ENCODE results near the gene NRCAM. TPM values are rescaled to one million over a fixed set of nuclear protein-coding genes. Genes with fewer than 3 reads are reported as not detected.
A peak's percentile ranks its signal among the peaks of the same experiment; 100 is the strongest.

NRCAM gene
- total RNA-seq, 4 donors from 2014 or later, result 0.85 to 4.1 (median 2.6) TPM

GRCh38 chr7:108417144-108417543, 39.1 kb downstream of the NRCAM start:
- no peak for DNase-seq
- TF ChIP-seq POLR2A (IDR thresholded peaks at IDR 0.05) (no peak), CTCF (IDR thresholded peaks at IDR 0.05) (no peak)
- Histone ChIP-seq H3K4me1 (peaks cover 0 to 6% (median 0%) of the 10 kb centered on the region in 4 donors), H3K36me3 (no peaks in the 10 kb centered on the region), H3K27me3 (no peaks in the 10 kb centered on the region), H3K27ac (no peak overlapping the region), H3K9me3 (no peaks in the 10 kb centered on the region), H3K4me3 (no peak overlapping the region)

DNA sequence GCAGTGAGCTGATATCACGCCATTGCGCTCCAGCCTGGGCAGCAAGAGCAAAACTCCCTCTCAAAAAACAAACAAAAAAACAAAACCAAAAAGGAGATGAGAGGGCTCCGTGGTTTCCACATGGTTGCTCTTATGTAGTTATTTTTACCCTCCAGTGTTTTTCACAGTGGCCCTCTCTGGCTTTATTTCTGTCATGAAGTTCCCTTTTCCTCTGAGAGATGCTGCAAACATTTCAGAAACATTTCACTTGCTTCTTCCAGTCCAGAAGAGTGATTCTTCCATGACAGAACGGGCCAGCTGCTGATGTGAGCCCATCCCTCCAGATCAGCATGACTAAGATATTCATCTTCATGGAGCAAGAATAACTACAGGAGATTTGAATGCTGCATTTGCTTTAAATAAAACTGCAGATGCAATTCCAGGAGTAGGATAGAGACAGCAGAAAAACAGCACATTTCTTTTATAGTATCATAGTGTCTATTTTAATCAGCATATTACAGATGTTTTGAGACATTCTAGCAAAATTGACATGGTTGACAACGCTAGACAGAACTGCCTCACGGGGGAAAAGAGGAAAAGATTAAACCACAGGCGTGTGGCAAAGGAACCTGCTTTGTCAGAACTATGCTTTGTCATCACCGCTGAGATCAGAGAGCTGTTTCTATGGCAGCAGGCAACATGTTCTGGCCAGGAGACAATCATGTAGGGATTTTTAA, 40.3 kb downstream of the NRCAM start:
- peak in 2 of 3 donors; percentile 40 to 48 for DNase-seq
- TF ChIP-seq CTCF (IDR thresholded peaks at IDR 0.05) (no peak), POLR2A (IDR thresholded peaks at IDR 0.05) (no peak)
- H3K9me3 ChIP-seq, result no peaks in the 10 kb centered on the region
- H3K27ac ChIP-seq, result peak overlapping the region in 1 of 4 donors; percentile 49
- no peaks in the 10 kb centered on the region for H3K36me3 ChIP-seq
- H3K27me3 ChIP-seq, result no peaks in the 10 kb centered on the region
- H3K4me1 ChIP-seq, result peaks cover 0 to 6% (median 0%) of the 10 kb centered on the region in 4 donors
- H3K4me3 ChIP-seq, result no peak overlapping the region

DNA sequence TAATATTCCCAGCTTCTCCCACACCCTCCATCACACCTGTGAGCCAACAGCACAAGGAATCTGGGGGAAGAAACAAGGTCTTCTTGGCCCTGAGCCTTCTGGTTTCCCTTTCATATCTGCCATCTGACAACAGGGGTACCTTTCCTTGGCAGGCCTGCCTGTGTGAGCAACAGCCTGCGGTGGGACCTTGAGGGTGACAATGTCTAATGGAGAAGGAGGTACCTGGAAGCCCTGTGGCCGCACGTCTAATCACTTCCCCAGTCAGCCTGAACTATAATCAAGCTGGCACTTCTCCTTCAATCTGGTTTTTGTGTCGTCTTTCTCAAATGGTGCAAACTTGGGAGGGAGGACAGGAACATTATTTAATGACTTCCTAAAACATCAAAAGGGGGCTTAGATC, 41.2 kb downstream of the NRCAM start:
- Histone ChIP-seq H3K4me1 (peaks cover 0 to 6% (median 0%) of the 10 kb centered on the region in 4 donors), H3K4me3 (no peak overlapping the region), H3K9me3 (no peaks in the 10 kb centered on the region), H3K27me3 (no peaks in the 10 kb centered on the region), H3K36me3 (no peaks in the 10 kb centered on the region), H3K27ac (no peak overlapping the region)
- TF ChIP-seq POLR2A (IDR thresholded peaks at IDR 0.05), result no peak
- TF ChIP-seq CTCF (IDR thresholded peaks at IDR 0.05), result no peak
- peak in 1 of 3 donors; percentile 26 for DNase-seq

GRCh38 chr7:108413782-108414492, 42.3 kb downstream of the NRCAM start:
- Histone ChIP-seq H3K4me1 (peaks cover 0 to 6% (median 0%) of the 10 kb centered on the region in 4 donors), H3K27me3 (no peaks in the 10 kb centered on the region), H3K9me3 (no peaks in the 10 kb centered on the region), H3K27ac (no peak overlapping the region), H3K4me3 (no peak overlapping the region), H3K36me3 (no peaks in the 10 kb centered on the region)
- no peak for TF ChIP-seq CTCF (IDR thresholded peaks at IDR 0.05)
- TF ChIP-seq POLR2A (IDR thresholded peaks at IDR 0.05), result no peak
- no peak for DNase-seq

GRCh38 chr7:108413337-108413736, 42.9 kb downstream of the NRCAM start:
- Histone ChIP-seq H3K36me3 (no peaks in the 10 kb centered on the region), H3K9me3 (no peaks in the 10 kb centered on the region)

More at GRCh38 chr7:108413337-108413736, 42.9 kb downstream of the NRCAM start:
- Histone ChIP-seq H3K27ac (no peak overlapping the region), H3K4me3 (no peak overlapping the region), H3K4me1 (peaks cover 0 to 6% (median 0%) of the 10 kb centered on the region in 4 donors), H3K27me3 (no peaks in the 10 kb centered on the region)
- TF ChIP-seq CTCF (IDR thresholded peaks at IDR 0.05), result no peak
- TF ChIP-seq POLR2A (IDR thresholded peaks at IDR 0.05), result no peak
- no peak for DNase-seq
